22Rv1 (cell line): ENCODE data around the gene NOXO1.

ENCODE experiments used
- H3K27ac ChIP-seq: fragments of 450-650 bp; 2 replicates; pipeline ENCODE4 v1.5.1; 2017
- CTCF ChIP-seq: fragments of 450-650 bp; IDR thresholded peaks from 2 replicates; pipeline ENCODE4 v1.5.1; 2017; ENCODE audit warnings: mild to moderate bottlenecking
- ZFX ChIP-seq: fragments of 450-650 bp; IDR thresholded peaks from 2 replicates; pipeline ENCODE4 v1.6.1; 2017; ENCODE audit warnings: antibody characterized with exemption, borderline replicate concordance

Gene NOXO1

DNA sequence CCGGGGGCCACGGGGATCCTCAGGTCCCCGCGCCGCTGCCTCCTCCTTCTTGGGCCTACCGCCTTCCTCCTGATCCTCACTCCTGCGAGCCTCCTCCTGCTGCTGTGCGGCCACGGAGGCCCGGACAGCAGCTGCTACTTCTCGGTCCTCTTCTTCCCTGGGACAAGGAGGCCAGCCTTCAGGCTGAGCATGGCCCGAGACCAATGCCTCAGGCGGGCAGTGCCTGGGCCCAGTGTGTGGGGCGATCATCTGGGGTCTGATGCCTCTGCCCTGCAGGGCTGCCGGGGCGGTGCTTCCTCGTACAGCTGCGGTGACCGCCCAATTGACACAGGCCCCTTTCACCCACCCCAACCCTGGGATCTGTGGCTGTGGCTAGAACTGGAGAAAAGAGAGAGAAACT is 19.8 kb upstream of the NOXO1 start:
- H3K27ac ChIP-seq, result no peak overlapping the region
- TF ChIP-seq ZFX (no peak), CTCF (no peak)

- no peak for TF ChIP-seq ZFX
- no peak overlapping the region for H3K27ac ChIP-seq
Measured at GRCh38 chr16:1999866-2000514, 18.7 kb upstream of the NOXO1 start.

DNA sequence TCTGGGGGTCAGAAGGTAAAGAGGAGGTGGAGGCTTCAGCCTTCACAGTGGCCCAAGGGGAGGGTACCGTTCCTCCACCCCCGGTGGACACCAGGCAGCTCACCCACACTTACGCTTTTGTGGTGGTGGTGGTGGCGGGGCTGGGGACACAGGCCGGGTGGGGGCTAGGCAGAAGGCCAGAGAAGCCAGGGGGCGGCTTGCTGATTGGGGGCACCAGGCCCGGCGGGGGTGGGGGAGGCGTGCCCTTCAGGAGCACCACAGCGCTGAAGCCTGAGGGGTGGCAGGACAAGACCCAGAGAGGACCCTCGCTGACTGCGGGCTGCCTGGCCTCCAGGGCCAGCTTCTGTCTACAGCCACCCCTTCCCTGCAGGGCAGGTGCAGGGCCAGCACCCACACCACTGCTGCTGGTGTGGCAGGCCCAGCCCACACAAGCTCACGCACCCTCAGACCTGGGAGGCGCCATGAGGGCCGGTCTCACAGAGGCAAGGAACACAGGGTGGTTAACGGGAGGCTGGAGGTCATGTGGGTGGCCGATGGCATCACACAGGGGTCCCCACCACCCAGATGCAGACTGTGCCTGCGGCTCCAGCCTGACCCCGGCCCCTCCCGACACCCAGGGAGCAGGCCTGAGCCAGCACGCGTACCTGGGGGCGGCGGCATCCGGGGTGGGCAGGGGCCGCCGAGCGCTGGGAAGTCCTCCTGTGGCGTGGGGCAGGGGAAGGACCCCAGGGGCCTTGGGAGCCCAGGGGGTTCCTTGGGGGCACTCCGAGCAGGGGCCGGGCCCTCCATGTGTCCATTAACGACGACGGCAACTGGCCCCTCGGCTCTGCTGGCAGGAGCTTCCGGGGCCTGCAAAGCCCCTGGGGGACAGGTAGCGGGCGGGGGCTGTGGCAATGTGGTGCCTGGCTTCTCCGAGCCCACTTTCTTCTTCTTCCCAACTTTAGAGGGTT is 17.9 kb upstream of the NOXO1 start:
- TF ChIP-seq ZFX, result no peak
- TF ChIP-seq CTCF, result no peak
- H3K27ac ChIP-seq, result no peak overlapping the region

DNA sequence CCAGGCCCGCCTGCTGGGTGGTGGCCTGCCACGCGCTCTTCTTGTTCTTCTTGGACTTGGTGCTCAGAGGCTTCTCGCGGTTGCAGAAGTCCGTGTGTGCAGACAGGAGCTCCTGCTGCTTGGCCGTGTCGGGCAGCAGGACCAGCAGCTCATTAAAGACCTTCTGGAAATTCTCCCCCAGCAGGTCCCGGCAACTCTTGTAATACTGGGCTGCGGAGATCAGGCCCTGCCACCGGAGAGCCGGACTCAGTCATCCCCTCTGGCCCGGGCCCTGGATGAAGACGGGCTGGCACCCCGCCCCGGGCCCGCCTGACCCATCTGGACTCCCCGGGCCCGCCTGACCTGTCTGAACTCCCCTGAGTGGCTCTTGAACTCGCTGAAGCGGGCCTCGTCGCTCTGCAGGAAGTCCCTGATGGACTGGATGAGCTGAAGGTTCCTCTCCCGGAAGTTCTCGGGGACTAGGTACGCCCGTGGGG is 17.1 kb upstream of the NOXO1 start:
- TF ChIP-seq CTCF, result no peak
- TF ChIP-seq ZFX, result no peak
- H3K27ac ChIP-seq, result no peak overlapping the region

DNA sequence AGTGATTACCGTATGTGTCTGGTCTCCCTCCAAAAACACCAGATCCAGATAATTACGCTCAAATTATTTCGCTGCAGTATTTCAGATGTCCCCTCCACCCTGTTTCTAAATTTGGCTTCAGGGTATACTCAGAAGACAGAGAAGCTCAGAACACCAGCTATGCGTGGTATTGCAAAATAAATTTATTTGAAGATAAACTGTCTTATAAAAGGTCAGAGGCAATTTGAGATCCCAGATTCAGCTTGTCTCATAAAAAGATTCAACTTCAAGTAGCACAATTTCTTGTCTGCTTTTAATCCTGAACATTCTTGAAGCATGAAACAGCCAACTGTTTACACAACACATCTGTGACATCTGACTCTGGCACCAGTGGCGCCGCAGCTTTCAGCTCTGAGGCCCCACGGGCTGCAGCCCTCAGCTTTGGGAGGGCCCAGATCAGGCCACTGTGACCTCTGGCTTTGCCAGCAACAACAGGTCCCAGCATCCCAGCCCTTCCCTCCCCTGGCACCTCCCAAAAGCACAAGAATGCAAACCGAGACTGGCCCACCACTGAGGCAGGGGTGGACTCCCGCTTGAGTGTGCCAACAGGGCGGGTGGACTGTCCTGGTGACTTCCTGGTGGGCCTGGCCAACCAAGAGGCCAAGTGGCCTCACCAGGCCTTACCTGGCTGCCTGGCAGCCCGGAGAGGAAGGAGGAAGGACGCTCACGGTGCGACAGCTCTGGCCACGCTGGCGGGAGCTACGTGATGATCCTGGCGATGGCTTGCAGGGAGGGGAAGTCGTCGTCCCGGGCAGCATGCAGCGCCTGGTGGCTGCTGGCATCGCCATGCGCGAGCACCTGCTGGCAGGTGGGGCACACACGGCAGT is 16.5 kb upstream of the NOXO1 start:
- H3K27ac ChIP-seq, result no peak overlapping the region
- no peak for TF ChIP-seq ZFX
- TF ChIP-seq CTCF, result no peak

DNA sequence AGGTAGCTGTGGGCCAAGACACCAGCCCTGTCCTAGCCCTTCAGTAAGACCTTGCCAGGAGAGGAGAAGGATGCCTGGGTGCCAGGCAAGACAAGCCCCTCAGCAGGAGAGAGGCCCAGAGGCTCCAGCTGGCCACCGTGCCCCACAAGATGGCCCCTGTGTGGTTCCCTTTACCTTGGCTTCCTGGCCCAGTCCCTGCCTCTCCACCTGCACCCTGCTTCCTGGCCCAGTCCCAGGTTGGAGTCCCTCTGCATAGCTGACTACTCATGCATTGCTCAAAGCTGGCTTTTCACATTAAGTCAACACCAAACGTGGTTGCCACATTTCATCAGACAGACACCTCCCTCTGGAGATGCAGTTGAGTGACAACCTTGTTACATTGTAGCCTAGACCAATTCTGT is 12.5 kb upstream of the NOXO1 start:
- no peak for TF ChIP-seq ZFX
- no peak for TF ChIP-seq CTCF
- peak overlapping the region; percentile 78 for H3K27ac ChIP-seq

- TF ChIP-seq ZFX, result no peak
- TF ChIP-seq CTCF, result no peak
Measured at GRCh38 chr16:1992704-1993317, 11.5 kb upstream of the NOXO1 start.

More at GRCh38 chr16:1992704-1993317, 11.5 kb upstream of the NOXO1 start:
- peak overlapping the region; percentile 78 for H3K27ac ChIP-seq
